Measurements from ENCODE around the gene FGFRL1.

DNA sequence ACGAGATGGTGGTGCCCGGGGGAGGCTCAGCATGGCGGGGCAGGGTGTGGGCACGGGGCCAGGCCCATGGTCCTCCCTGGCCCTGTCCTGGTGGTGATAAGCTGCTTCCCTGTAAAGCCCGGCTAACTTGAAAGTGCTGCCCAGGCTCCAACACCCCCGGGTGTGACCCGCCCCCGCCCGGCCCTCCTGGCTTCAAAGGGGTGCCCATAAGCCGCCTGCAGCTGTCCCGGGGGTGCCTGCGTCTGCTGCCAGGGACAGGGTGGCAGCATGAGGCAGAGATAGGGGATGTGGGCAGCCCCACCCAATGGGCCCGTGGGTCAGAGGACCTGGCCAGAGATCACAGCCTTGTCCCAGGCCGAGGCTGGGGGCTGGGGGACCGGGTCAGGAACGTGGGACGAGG is 18.1 kb downstream of the FGFRL1 start:
- no peak for TF ChIP-seq EZH2 (IDR thresholded peaks at IDR 0.05)
- TF ChIP-seq POLR2AphosphoS5 (IDR thresholded peaks at IDR 0.05; ENCODE audit: borderline replicate concordance, low read depth, low read length) = no peak

Data from SK-N-MC (cell line).